ENCODE measurements around the gene TLR7. TPM values are rescaled to one million over a fixed set of nuclear protein-coding genes. Genes with fewer than 3 reads are reported as not detected.

The TLR7 gene
- total and polyA plus RNA-seq, 2 donors (not counting 3 experiments of a cell fraction or from before 2014, with no cell fraction given) = not detected

GRCh38 chrX:12906046-12906761 lies 39.3 kb downstream of the TLR7 start, which contains the start of gene TLR8:
Gene TLR8, plus strand, starts transcription at chrX:12906620. Its CDS starts 87 bp downstream, at chrX:12906707.
- H3K4me3 ChIP-seq (replicated peaks in 1 of 3; ENCODE audit: insufficient read depth in 1 of 3, low read depth in 1 of 3, low read length in 3 of 3) = no peak within 1 kb of the TSS
- H3K27me3 ChIP-seq (ENCODE audit: control insufficient read depth in 2 of 2, insufficient read depth in 2 of 2, low read length in 2 of 2) = no peaks in the 10 kb centered on the region
- H3K9me1 ChIP-seq (replicated peaks; ENCODE audit: control insufficient read depth, extremely low read depth, insufficient read depth, low read length) = no peaks in the 10 kb centered on the region
- DNase-seq (ENCODE audit: low read depth, low spot score) (no peak), FAIRE-seq (no peak)
- BruUV-seq (replicated peaks) = no TSS peak
- intact Hi-C loops (cut with micrococcal nuclease) = no loop called here
- H3K79me2 ChIP-seq (ENCODE audit: control insufficient read depth, insufficient read depth, low read length) = no peaks in the 10 kb centered on the region
- H3K36me3 ChIP-seq (ENCODE audit: control insufficient read depth in 2 of 2, extremely low read depth in 1 of 2, insufficient read depth in 2 of 2, low read length in 2 of 2) = no peaks in the 10 kb centered on the region
- H3K4me2 ChIP-seq (ENCODE audit: insufficient read depth, low read length) = no peak within 1 kb of the TSS
- dilution Hi-C loops (cut with MboI; ENCODE audit: extremely low pct_ligation_motif_present, low sequenced_read_pairs) = no loop called here
- no peak within 1 kb of the TSS for H3K27ac ChIP-seq (ENCODE audit: insufficient read depth, low read depth, low read length)
- no peaks in the 10 kb centered on the region for H3K9me3 ChIP-seq (replicated peaks; ENCODE audit: control insufficient read depth, insufficient read depth, low read length)
- TF ChIP-seq, protein P1, sequence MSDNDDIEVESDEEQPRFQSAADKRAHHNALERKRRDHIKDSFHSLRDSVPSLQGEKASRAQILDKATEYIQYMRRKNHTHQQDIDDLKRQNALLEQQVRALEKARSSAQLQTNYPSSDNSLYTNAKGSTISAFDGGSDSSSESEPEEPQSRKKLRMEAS (IDR thresholded peaks at IDR 0.05; ENCODE audit: insufficient read depth, insufficient read length) = no peak
- no peak for TF ChIP-seq GATA2 (IDR thresholded peaks at IDR 0.05; ENCODE audit: insufficient read depth, insufficient read length, low read depth, low read length)
- no peak for TF ChIP-seq POLR2A (IDR thresholded peaks at IDR 0.05; ENCODE audit: low read depth, low read length)
- TF ChIP-seq MYC (IDR thresholded peaks at IDR 0.05; ENCODE audit: low read depth, low read length) = no peak
- no peak for TF ChIP-seq EZH2 (IDR thresholded peaks at IDR 0.05; ENCODE audit: borderline replicate concordance, low read depth, low read length, severe bottlenecking)
- no peak for TF ChIP-seq POLR2AphosphoS5 (IDR thresholded peaks at IDR 0.05; ENCODE audit: insufficient read depth, low read depth, low read length)
- no peak for TF ChIP-seq FOS (IDR thresholded peaks at IDR 0.05; ENCODE audit: borderline replicate concordance, insufficient read depth, low read length)
- TF ChIP-seq CTCF (IDR thresholded peaks at IDR 0.05; ENCODE audit: extremely low read depth in 1 of 2, insufficient read depth in 1 of 2, low read depth in 1 of 2, low read length in 2 of 2) = no peak
- no peak for TF ChIP-seq JUN (IDR thresholded peaks at IDR 0.05; ENCODE audit: borderline replicate concordance, insufficient read depth, insufficient read length, low read depth)
- CTCF ChIA-PET = interaction anchor here (1.1 kb wide), 1 partner anchor 92 kb away, joined by 3 read pairs; no protein-coding TSS in a partner anchor
- POLR2A ChIA-PET = no interaction called here
- no peak within 1 kb of the TSS for H3K9ac ChIP-seq (replicated peaks; ENCODE audit: extremely low read depth, insufficient read depth, low read length)
- H4K20me1 ChIP-seq (replicated peaks; ENCODE audit: control insufficient read depth, extremely low read depth, insufficient read depth, low read length) = no peaks in the 10 kb centered on the region
- H3K4me1 ChIP-seq (ENCODE audit: control insufficient read depth, extremely low read depth, insufficient read depth, low read length) = no peaks in the 10 kb centered on the region
- H2AFZ ChIP-seq (ENCODE audit: low read depth, low read length) = no peak within 1 kb of the TSS

Measured in endothelial cell of umbilical vein (primary cell).